Stimulated activated CD4-positive, alpha-beta T cell treated with anti-CD3 and anti-CD28 coated beads, TNF-alpha, amount 100 ng/mL, for 4 hours (primary cell): ENCODE results near the gene PTPRE.
A peak's percentile ranks its signal among the peaks of the same experiment; 100 is the strongest.

Experiments
- DNase-seq, 3 experiments: peaks; one replicate each; pipeline ENCODE4 v3.0.0-alpha.2; 2020; ENCODE audit warnings: low read depth in 3 of 3

The PTPRE gene

GRCh38 chr10:128025437-128025836, 118.5 kb downstream of the PTPRE start:
- DNase-seq = no peak

GRCh38 chr10:128025951-128026350, 119.0 kb downstream of the PTPRE start:
- DNase-seq = no peak

- no peak for DNase-seq
Observed at GRCh38 chr10:128026615-128027300, 119.9 kb downstream of the PTPRE start.

- no peak for DNase-seq
Observed at GRCh38 chr10:128027306-128027705, 120.4 kb downstream of the PTPRE start.

GRCh38 chr10:128027822-128028507, 121.1 kb downstream of the PTPRE start:
- no peak for DNase-seq

- no peak for DNase-seq
Observed at GRCh38 chr10:128028508-128029289, 121.8 kb downstream of the PTPRE start.

GRCh38 chr10:128029290-128029651, 122.4 kb downstream of the PTPRE start:
- DNase-seq = no peak

GRCh38 chr10:128029731-128030369, 122.9 kb downstream of the PTPRE start:
- DNase-seq = no peak

- no peak for DNase-seq
Observed at GRCh38 chr10:128030498-128031072, 123.7 kb downstream of the PTPRE start.

- DNase-seq = no peak
Observed at GRCh38 chr10:128031216-128031615, 124.3 kb downstream of the PTPRE start.

GRCh38 chr10:128032466-128032865, 125.6 kb downstream of the PTPRE start:
- no peak for DNase-seq

GRCh38 chr10:128035557-128035973, 128.7 kb downstream of the PTPRE start:
- peak; percentile 40 to 46 (median 42) for DNase-seq

- DNase-seq = no peak
Observed at GRCh38 chr10:128036011-128036615, 129.2 kb downstream of the PTPRE start.

GRCh38 chr10:128036746-128037543, 130.0 kb downstream of the PTPRE start:
- DNase-seq = no peak

- DNase-seq = no peak
Observed at GRCh38 chr10:128040096-128040495, 133.2 kb downstream of the PTPRE start.

- no peak for DNase-seq
Observed at GRCh38 chr10:128040681-128041080, 133.8 kb downstream of the PTPRE start.

- no peak for DNase-seq
Observed at GRCh38 chr10:128042131-128042610, 135.3 kb downstream of the PTPRE start.

- DNase-seq = no peak
Observed at GRCh38 chr10:128043259-128044045, 136.5 kb downstream of the PTPRE start.

- DNase-seq = no peak
Observed at GRCh38 chr10:128044186-128044585, 137.3 kb downstream of the PTPRE start.
